HG03045 (cell line): Measurements from ENCODE around the gene CX3CL1.

ENCODE experiments used
- ATAC-seq: cut with Tn5 transposase; IDR thresholded peaks from one replicate; pipeline ENCODE4 v1.9.1; 2021; ENCODE audit warnings: mild to moderate bottlenecking, moderate library complexity; ENCODE audit not compliant: unreplicated experiment

The CX3CL1 gene

GRCh38 chr16:57403965-57404817 is 31.9 kb downstream of the CX3CL1 start, which contains the start of gene CCL17:
CCL17 (plus strand) TSS chr16:57404767; CDS start chr16:57413933, 9,166 bp downstream.
- ATAC-seq: no peak

GRCh38 chr16:57405097-57405496 is 32.8 kb downstream of the CX3CL1 start:
- ATAC-seq: no peak

GRCh38 chr16:57406881-57407280 is 34.6 kb downstream of the CX3CL1 start:
- ATAC-seq: no peak

GRCh38 chr16:57407521-57408353 is 35.4 kb downstream of the CX3CL1 start:
- no peak for ATAC-seq

- ATAC-seq: no peak
Measured at GRCh38 chr16:57409065-57409464, 36.8 kb downstream of the CX3CL1 start.

GRCh38 chr16:57409870-57410587 is 37.7 kb downstream of the CX3CL1 start:
- no peak for ATAC-seq

GRCh38 chr16:57411362-57411976 is 39.2 kb downstream of the CX3CL1 start:
- no peak for ATAC-seq

GRCh38 chr16:57412584-57412983 is 40.3 kb downstream of the CX3CL1 start:
- ATAC-seq: no peak

- ATAC-seq: peak; percentile 44
Measured at GRCh38 chr16:57413301-57413730, 41.0 kb downstream of the CX3CL1 start.

GRCh38 chr16:57413733-57414132 is 41.4 kb downstream of the CX3CL1 start:
- no peak for ATAC-seq

- ATAC-seq: no peak
Measured at GRCh38 chr16:57416084-57416483, 43.8 kb downstream of the CX3CL1 start.

- ATAC-seq: no peak
Measured at GRCh38 chr16:57419506-57419905, 47.2 kb downstream of the CX3CL1 start.

GRCh38 chr16:57422026-57422944 is 50.0 kb downstream of the CX3CL1 start:
- ATAC-seq: no peak

GRCh38 chr16:57423152-57423551 is 50.9 kb downstream of the CX3CL1 start:
- ATAC-seq: no peak

GRCh38 chr16:57424583-57424982 is 52.3 kb downstream of the CX3CL1 start:
- no peak for ATAC-seq

- no peak for ATAC-seq
Measured at GRCh38 chr16:57426356-57426755, 54.1 kb downstream of the CX3CL1 start.

GRCh38 chr16:57427307-57427706 is 55.0 kb downstream of the CX3CL1 start:
- ATAC-seq: no peak

GRCh38 chr16:57427824-57428223 is 55.5 kb downstream of the CX3CL1 start:
- no peak for ATAC-seq

GRCh38 chr16:57430955-57431354 is 58.7 kb downstream of the CX3CL1 start:
- no peak for ATAC-seq

GRCh38 chr16:57432505-57432904 is 60.2 kb downstream of the CX3CL1 start:
- ATAC-seq: no peak
